Neural cell (in vitro differentiated cells): ENCODE measurements around the gene SHROOM4. TPM values are rescaled to one million over a fixed set of nuclear protein-coding genes. Genes with fewer than 3 reads are reported as not detected.

Experiments used
- H2AFZ ChIP-seq: fragments of 200-600, 300-800 bp; sonication (generic), shearing (Covaris generic); 2 replicates; pipeline ENCODE4 v1.6.0; 2014; ENCODE audit warnings: low read depth, mild to moderate bottlenecking, antibody characterized with exemption, low read length, moderate library complexity
- H3F3A ChIP-seq: fragments of 200-600 bp; shearing (Covaris generic); 2 replicates; pipeline ENCODE4 v1.6.1; 2016; ENCODE audit warnings: mild to moderate bottlenecking, moderate library complexity, mixed read lengths, antibody characterized with exemption, low read length; ENCODE audit not compliant: insufficient read depth, poor library complexity, severe bottlenecking
- H3K27ac ChIP-seq: fragments of 200-600, 300-800 bp; sonication (generic), shearing (Covaris generic); 2 replicates; pipeline ENCODE4 v1.5.1; 2014; ENCODE audit warnings: mild to moderate bottlenecking, low read length, moderate library complexity
- H3K27me3 ChIP-seq: fragments of 300-800, 200-600 bp; sonication (generic), shearing (Covaris generic); 2 replicates; pipeline ENCODE4 v1.6.0; 2014; ENCODE audit warnings: mild to moderate bottlenecking, low read depth, low read length, moderate library complexity; ENCODE audit not compliant: insufficient read depth
- H3K36me3 ChIP-seq: fragments of 300-800, 200-600 bp; sonication (generic), shearing (Covaris generic); 2 replicates; pipeline ENCODE4 v1.5.1; 2014; ENCODE audit warnings: mild to moderate bottlenecking, antibody characterized with exemption, low read length, moderate library complexity; ENCODE audit not compliant: insufficient read depth
- H3K4me2 ChIP-seq: fragments of 300-800, 200-600 bp; sonication (generic), shearing (Covaris generic); 2 replicates; pipeline ENCODE4 v1.6.0; 2014; ENCODE audit warnings: mild to moderate bottlenecking, low read length
- H3K4me3 ChIP-seq: fragments of 300-800, 200-600 bp; sonication (generic), shearing (Covaris generic); 2 replicates; pipeline ENCODE4 v1.5.1; 2014; ENCODE audit warnings: mild to moderate bottlenecking, low read length, moderate library complexity
- H3K79me2 ChIP-seq: fragments of 200-600 bp; shearing (Covaris generic); replicated peaks from 2 replicates; pipeline ENCODE4 v1.6.0; 2014; ENCODE audit warnings: mild to moderate bottlenecking, low read length, moderate library complexity; ENCODE audit not compliant: insufficient read depth
- H3K9ac ChIP-seq: fragments of 300-800, 200-600 bp; sonication (generic), shearing (Covaris generic); 2 replicates; pipeline ENCODE4 v1.6.1; 2016; ENCODE audit warnings: mild to moderate bottlenecking, low read length, mixed read lengths
- H3K9me2 ChIP-seq: fragments of 200-600 bp; shearing (Covaris generic); 2 replicates; pipeline ENCODE4 v1.6.1; 2016; ENCODE audit warnings: mild to moderate bottlenecking, low read length, mixed read lengths; ENCODE audit not compliant: insufficient read depth
- H3K9me3 ChIP-seq: fragments of 200-600, 300-800 bp; sonication (generic), shearing (Covaris generic); 2 replicates; pipeline ENCODE4 v1.6.1; 2016; ENCODE audit warnings: mild to moderate bottlenecking, mixed run types, low read length, moderate library complexity, mixed read lengths
- H4K20me1 ChIP-seq: fragments of 200-600 bp; shearing (Covaris generic); 2 replicates; pipeline ENCODE4 v1.6.1; 2016; ENCODE audit warnings: mild to moderate bottlenecking, mixed run types; ENCODE audit not compliant: insufficient read depth
- CTCF ChIP-seq: fragments of 450-650 bp; IDR thresholded peaks from 2 replicates; pipeline ENCODE4 v1.5.1; 2014; ENCODE audit warnings: antibody characterized with exemption, mild to moderate bottlenecking, moderate library complexity; ENCODE audit not compliant: poor library complexity, severe bottlenecking
- EP300 ChIP-seq: fragments of 450-650 bp; conservative IDR thresholded peaks from 2 replicates; pipeline ENCODE4 v1.6.1; 2014; ENCODE audit warnings: antibody characterized with exemption, mild to moderate bottlenecking, moderate library complexity; ENCODE audit not compliant: poor library complexity, severe bottlenecking
- EZH2 ChIP-seq: fragments of 200-600, 300-800 bp; shearing (Covaris generic), sonication (generic); IDR thresholded peaks from 2 replicates; pipeline ENCODE4 v1.6.1; 2014; ENCODE audit warnings: antibody characterized with exemption, low read length, borderline replicate concordance, mild to moderate bottlenecking; ENCODE audit not compliant: insufficient read depth, poor library complexity, severe bottlenecking
- MXI1 ChIP-seq: fragments of 450-650 bp; conservative IDR thresholded peaks from 2 replicates; pipeline ENCODE4 v1.6.1; 2014; ENCODE audit warnings: antibody characterized with exemption, mild to moderate bottlenecking; ENCODE audit not compliant: poor library complexity, severe bottlenecking
- POLR2AphosphoS5 ChIP-seq: IDR thresholded peaks from 2 replicates; pipeline ENCODE4 v1.6.1; 2012
- RAD21 ChIP-seq: fragments of 450-650 bp; conservative IDR thresholded peaks from 2 replicates; pipeline ENCODE4 v1.6.1; 2014; ENCODE audit warnings: antibody characterized with exemption, mild to moderate bottlenecking, moderate library complexity
- SMC3 ChIP-seq: fragments of 450-650 bp; conservative IDR thresholded peaks from 2 replicates; pipeline ENCODE4 v1.6.1; 2014; ENCODE audit warnings: antibody characterized with exemption, mild to moderate bottlenecking, moderate library complexity; ENCODE audit not compliant: poor library complexity
- TAF1 ChIP-seq: IDR thresholded peaks from 2 replicates; pipeline ENCODE4 v1.6.1; 2012; ENCODE audit warnings: low read depth
- polyA plus RNA-seq: library from polyadenylated mRNA; depleted of rRNA; stranded (reverse); fragments of >200 nt; gene quantifications from 2 replicates; pipeline ENCODE4 v1.2.3, GENCODE V29; 2014
- TF ChIP-seq, protein P1 (sequence below): IDR thresholded peaks from 2 replicates; pipeline ENCODE4 v1.6.1; 2012; ENCODE audit warnings: borderline replicate concordance

The SHROOM4 gene
- polyA plus RNA-seq, 1 donor from 2014 or later, result 1.4 TPM

DNA sequence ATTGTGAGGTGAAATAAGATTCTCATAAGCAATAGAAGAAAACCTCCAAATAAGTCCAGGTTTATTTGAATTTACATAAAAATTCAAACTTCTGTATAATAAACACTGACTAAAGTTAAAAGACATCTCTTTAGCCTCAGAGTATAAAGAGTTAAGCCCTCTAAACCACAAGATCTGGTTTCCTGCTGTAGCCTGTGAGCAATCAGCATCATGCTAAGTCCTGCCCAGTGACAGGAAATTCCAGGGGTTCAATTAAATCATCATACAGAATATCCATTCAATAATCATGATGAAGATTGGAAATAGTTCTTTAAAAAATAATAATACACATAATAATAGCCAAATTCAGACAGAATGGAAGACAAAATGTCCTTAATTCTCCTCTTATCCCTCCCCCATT lies 204.2 kb downstream of the SHROOM4 start:
- Histone ChIP-seq H3K79me2 (no peaks in the 10 kb centered on the region), H3K27me3 (no peaks in the 10 kb centered on the region), H3K4me2 (no peak overlapping the region)

GRCh38 chrX:50606300-50606950 lies 207.6 kb downstream of the SHROOM4 start:
- H3K9ac ChIP-seq, result no peak overlapping the region
- H3K27ac ChIP-seq, result no peak overlapping the region

More for the DNA sequence above, 204.2 kb downstream of the SHROOM4 start:
- no peaks in the 10 kb centered on the region for H3K9me3 ChIP-seq
- no peak overlapping the region for H3K4me3 ChIP-seq
- H4K20me1 ChIP-seq, result no peaks in the 10 kb centered on the region
- TF ChIP-seq EP300, result no peak
- no peak for TF ChIP-seq RAD21
- TF ChIP-seq, protein P1, sequence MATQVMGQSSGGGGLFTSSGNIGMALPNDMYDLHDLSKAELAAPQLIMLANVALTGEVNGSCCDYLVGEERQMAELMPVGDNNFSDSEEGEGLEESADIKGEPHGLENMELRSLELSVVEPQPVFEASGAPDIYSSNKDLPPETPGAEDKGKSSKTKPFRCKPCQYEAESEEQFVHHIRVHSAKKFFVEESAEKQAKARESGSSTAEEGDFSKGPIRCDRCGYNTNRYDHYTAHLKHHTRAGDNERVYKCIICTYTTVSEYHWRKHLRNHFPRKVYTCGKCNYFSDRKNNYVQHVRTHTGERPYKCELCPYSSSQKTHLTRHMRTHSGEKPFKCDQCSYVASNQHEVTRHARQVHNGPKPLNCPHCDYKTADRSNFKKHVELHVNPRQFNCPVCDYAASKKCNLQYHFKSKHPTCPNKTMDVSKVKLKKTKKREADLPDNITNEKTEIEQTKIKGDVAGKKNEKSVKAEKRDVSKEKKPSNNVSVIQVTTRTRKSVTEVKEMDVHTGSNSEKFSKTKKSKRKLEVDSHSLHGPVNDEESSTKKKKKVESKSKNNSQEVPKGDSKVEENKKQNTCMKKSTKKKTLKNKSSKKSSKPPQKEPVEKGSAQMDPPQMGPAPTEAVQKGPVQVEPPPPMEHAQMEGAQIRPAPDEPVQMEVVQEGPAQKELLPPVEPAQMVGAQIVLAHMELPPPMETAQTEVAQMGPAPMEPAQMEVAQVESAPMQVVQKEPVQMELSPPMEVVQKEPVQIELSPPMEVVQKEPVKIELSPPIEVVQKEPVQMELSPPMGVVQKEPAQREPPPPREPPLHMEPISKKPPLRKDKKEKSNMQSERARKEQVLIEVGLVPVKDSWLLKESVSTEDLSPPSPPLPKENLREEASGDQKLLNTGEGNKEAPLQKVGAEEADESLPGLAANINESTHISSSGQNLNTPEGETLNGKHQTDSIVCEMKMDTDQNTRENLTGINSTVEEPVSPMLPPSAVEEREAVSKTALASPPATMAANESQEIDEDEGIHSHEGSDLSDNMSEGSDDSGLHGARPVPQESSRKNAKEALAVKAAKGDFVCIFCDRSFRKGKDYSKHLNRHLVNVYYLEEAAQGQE, result no peak
- no peak for TF ChIP-seq TAF1
- TF ChIP-seq CTCF, result no peak
- no peak for TF ChIP-seq SMC3
- no peak overlapping the region for H3K9ac ChIP-seq
- no peak overlapping the region for H2AFZ ChIP-seq
- no peaks in the 10 kb centered on the region for H3F3A ChIP-seq
- H3K36me3 ChIP-seq, result no peaks in the 10 kb centered on the region
- H3K27ac ChIP-seq, result no peak overlapping the region
- no peaks in the 10 kb centered on the region for H3K9me2 ChIP-seq

More at GRCh38 chrX:50606300-50606950, 207.6 kb downstream of the SHROOM4 start:
- H3K4me3 ChIP-seq, result no peak overlapping the region
- no peaks in the 10 kb centered on the region for H3K9me3 ChIP-seq
- no peaks in the 10 kb centered on the region for H3K79me2 ChIP-seq
- H3K9me2 ChIP-seq, result no peaks in the 10 kb centered on the region
- H3F3A ChIP-seq, result no peaks in the 10 kb centered on the region
- H3K4me2 ChIP-seq, result no peak overlapping the region
- H3K27me3 ChIP-seq, result no peaks in the 10 kb centered on the region
- TF ChIP-seq TAF1, result no peak
- TF ChIP-seq EP300, result no peak
- no peak for TF ChIP-seq EZH2
- TF ChIP-seq CTCF, result no peak
- TF ChIP-seq MXI1, result no peak
- TF ChIP-seq, protein P1, result no peak
- TF ChIP-seq SMC3, result no peak
- no peak for TF ChIP-seq POLR2AphosphoS5
- TF ChIP-seq RAD21, result no peak
- no peak overlapping the region for H2AFZ ChIP-seq
- no peaks in the 10 kb centered on the region for H3K36me3 ChIP-seq
- no peaks in the 10 kb centered on the region for H4K20me1 ChIP-seq
